HepG2 (cell line): ENCODE measurements around the gene EPB41L2.
"Not testable (repeated sequence)": the region's sequence is repeated elsewhere in the genome, so short reads cannot be mapped to it uniquely, and the experiment has no call there.

Experiments
- ATF3 ChIP-seq: sonication (generic); formaldehyde crosslinking; IDR thresholded peaks from 2 replicates; pipeline ENCODE4 v1.4.0; 2020; ENCODE audit warnings: missing genetic modification reagents
- BATF2 ChIP-seq: sonication (generic); formaldehyde crosslinking; IDR thresholded peaks from 2 replicates; pipeline ENCODE4 v1.8.0; 2022; ENCODE audit warnings: mild to moderate bottlenecking, missing genetic modification reagents, moderate library complexity
- FOXM1 ChIP-seq: sonication (generic); formaldehyde crosslinking; IDR thresholded peaks from 2 replicates; pipeline ENCODE4 v1.5.0; 2020; ENCODE audit warnings: missing genetic modification reagents
- KDM5B ChIP-seq: sonication (generic); formaldehyde crosslinking; IDR thresholded peaks from 2 replicates; pipeline ENCODE4 v1.4.0; 2020; ENCODE audit warnings: missing genetic modification reagents, mild to moderate bottlenecking, borderline replicate concordance
- NR1H2 ChIP-seq: sonication (generic); formaldehyde crosslinking; IDR thresholded peaks from 2 replicates; pipeline ENCODE4 v1.8.1; 2022; ENCODE audit warnings: low read depth, missing genetic modification reagents, borderline replicate concordance
- SKIL ChIP-seq: sonication (generic); formaldehyde crosslinking; IDR thresholded peaks from 2 replicates; pipeline ENCODE4 v1.8.0; 2022; ENCODE audit warnings: missing genetic modification reagents, mild to moderate bottlenecking, moderate library complexity, borderline replicate concordance
- TAF1 ChIP-seq: sonication (generic); formaldehyde crosslinking; IDR thresholded peaks from 2 replicates; pipeline ENCODE4 v1.4.0; 2020; ENCODE audit warnings: missing genetic modification reagents
- ZMAT5 ChIP-seq: sonication (generic); formaldehyde crosslinking; IDR thresholded peaks from 2 replicates; pipeline ENCODE4 v1.5.0; 2020; ENCODE audit warnings: mild to moderate bottlenecking, low read depth, missing genetic modification reagents, borderline replicate concordance

GRCh38 chr6:131090339-131090738 lies 27.3 kb upstream of the EPB41L2 start:
- TF ChIP-seq ZMAT5 (CRISPR knock-in tag); ATF3 (CRISPR knock-in tag); TAF1 (CRISPR knock-in tag); FOXM1; BATF2 (CRISPR knock-in tag); NR1H2 (CRISPR knock-in tag); SKIL (CRISPR knock-in tag); KDM5B (CRISPR knock-in tag): not testable (repeated sequence)
